Measurements from ENCODE around the gene NEAT1.
A peak's percentile ranks its signal among the peaks of the same experiment; 100 is the strongest.

- TF ChIP-seq CTCF (IDR thresholded peaks at IDR 0.05 in 4 of 5, conservative IDR thresholded peaks at IDR 0.05 in 1 of 5) (no peak), POLR2A (IDR thresholded peaks at IDR 0.05) (peak; percentile 32 to 48)
Measured at GRCh38 chr11:65470433-65471049, 47.9 kb downstream of the NEAT1 start.

Data from gastrocnemius medialis (tissue), 4 donors.